SH-SY5Y (cell line): Measurements from ENCODE around the gene EEA1.

Experiments
- GATA2 ChIP-seq: IDR thresholded peaks from 2 replicates; pipeline ENCODE4 v1.6.1; 2011; ENCODE audit warnings: mild to moderate bottlenecking, low read depth, low read length
- GATA3 ChIP-seq: IDR thresholded peaks from 2 replicates; pipeline ENCODE4 v1.6.1; 2011; ENCODE audit warnings: low read depth, mild to moderate bottlenecking, low read length, moderate library complexity

DNA sequence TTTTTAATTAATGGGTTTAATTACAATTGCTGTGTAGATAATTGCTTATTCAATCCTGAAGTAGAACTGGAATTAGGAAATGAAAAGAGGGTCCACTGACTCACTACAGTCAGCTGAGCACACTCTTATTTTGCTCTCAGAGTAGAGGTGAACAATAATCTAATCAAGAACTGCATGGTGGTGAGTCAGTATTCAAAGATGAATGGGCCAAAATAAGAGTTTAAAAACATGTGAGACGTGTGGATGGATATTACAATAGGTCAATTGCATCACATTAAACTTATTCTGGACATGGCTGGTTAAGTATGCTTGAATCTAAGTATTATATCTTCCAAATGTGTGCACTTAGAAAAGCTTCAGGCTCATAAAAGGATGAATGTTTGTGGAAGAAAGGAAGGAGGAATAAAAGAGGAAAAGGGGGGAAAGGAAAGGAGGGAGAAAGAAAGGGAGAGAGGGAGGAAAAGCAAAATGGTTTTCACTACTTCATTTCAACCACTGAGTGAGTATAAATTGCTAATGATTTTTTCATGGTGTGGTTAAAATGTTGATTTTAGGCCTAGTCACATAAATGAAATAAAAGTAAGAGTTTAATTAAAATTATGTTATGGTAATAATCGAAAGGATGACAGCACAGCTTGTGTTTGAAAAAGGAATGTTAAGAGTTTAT lies 27.0 kb upstream of the EEA1 start:
- TF ChIP-seq GATA3: no peak
- TF ChIP-seq GATA2: no peak
